ENCODE results near the gene COTL1.

GRCh38 chr16:84614623-84614967, 3.3 kb downstream of the COTL1 start:
- TF ChIP-seq SREBF2 (IDR thresholded peaks at IDR 0.05) (no peak), POLR2A (IDR thresholded peaks at IDR 0.05; ENCODE audit: low read length) (no peak), MAX (IDR thresholded peaks at IDR 0.05) (no peak), CHD2 (IDR thresholded peaks at IDR 0.05; ENCODE audit: low read length, partially characterized antibody) (no peak), HOXB13 (CRISPR knock-in tag; IDR thresholded peaks at IDR 0.05; ENCODE audit: low read depth) (no peak), HOXA7 (CRISPR knock-in tag; IDR thresholded peaks at IDR 0.05) (no peak), EP300 (IDR thresholded peaks at IDR 0.05) (no peak), BCL3 (IDR thresholded peaks at IDR 0.05) (no peak), NR3C1 (IDR thresholded peaks at IDR 0.05) (no peak)
- TF ChIP-seq, protein P1, sequence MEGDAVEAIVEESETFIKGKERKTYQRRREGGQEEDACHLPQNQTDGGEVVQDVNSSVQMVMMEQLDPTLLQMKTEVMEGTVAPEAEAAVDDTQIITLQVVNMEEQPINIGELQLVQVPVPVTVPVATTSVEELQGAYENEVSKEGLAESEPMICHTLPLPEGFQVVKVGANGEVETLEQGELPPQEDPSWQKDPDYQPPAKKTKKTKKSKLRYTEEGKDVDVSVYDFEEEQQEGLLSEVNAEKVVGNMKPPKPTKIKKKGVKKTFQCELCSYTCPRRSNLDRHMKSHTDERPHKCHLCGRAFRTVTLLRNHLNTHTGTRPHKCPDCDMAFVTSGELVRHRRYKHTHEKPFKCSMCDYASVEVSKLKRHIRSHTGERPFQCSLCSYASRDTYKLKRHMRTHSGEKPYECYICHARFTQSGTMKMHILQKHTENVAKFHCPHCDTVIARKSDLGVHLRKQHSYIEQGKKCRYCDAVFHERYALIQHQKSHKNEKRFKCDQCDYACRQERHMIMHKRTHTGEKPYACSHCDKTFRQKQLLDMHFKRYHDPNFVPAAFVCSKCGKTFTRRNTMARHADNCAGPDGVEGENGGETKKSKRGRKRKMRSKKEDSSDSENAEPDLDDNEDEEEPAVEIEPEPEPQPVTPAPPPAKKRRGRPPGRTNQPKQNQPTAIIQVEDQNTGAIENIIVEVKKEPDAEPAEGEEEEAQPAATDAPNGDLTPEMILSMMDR (IDR thresholded peaks at IDR 0.05): no peak

Measured in A549 (cell line).